GM23248 (cell line): ENCODE data around the gene RBMS1.

Experiments used
- EZH2 ChIP-seq: fragments of 200-600 bp; sonication (generic); IDR thresholded peaks from 2 replicates; pipeline ENCODE4 v1.6.1; 2018; ENCODE audit warnings: antibody characterized with exemption, mild to moderate bottlenecking; ENCODE audit not compliant: insufficient read depth, poor library complexity, severe bottlenecking
- EZH2phosphoT487 ChIP-seq: fragments of 200-600 bp; sonication (generic); IDR thresholded peaks from 2 replicates; pipeline ENCODE4 v1.6.1; 2018; ENCODE audit warnings: antibody characterized with exemption, moderate library complexity, mild to moderate bottlenecking, low read depth; ENCODE audit not compliant: insufficient read depth

- TF ChIP-seq EZH2 (no peak), EZH2phosphoT487 (no peak)
Observed at GRCh38 chr2:160502478-160502877, 8.9 kb upstream of the RBMS1 start.
